ENCODE data around the gene PLXNA4. TPM values are rescaled to one million over a fixed set of nuclear protein-coding genes. Genes with fewer than 3 reads are reported as not detected.

PLXNA4 gene
- total RNA-seq, 1 donor from 2014 or later = 5.2 TPM

GRCh38 chr7:132560105-132560504, 16.2 kb downstream of the PLXNA4 start:
- H3K27ac Mint-ChIP-seq = no peak overlapping the region
- TF ChIP-seq, protein P1, sequence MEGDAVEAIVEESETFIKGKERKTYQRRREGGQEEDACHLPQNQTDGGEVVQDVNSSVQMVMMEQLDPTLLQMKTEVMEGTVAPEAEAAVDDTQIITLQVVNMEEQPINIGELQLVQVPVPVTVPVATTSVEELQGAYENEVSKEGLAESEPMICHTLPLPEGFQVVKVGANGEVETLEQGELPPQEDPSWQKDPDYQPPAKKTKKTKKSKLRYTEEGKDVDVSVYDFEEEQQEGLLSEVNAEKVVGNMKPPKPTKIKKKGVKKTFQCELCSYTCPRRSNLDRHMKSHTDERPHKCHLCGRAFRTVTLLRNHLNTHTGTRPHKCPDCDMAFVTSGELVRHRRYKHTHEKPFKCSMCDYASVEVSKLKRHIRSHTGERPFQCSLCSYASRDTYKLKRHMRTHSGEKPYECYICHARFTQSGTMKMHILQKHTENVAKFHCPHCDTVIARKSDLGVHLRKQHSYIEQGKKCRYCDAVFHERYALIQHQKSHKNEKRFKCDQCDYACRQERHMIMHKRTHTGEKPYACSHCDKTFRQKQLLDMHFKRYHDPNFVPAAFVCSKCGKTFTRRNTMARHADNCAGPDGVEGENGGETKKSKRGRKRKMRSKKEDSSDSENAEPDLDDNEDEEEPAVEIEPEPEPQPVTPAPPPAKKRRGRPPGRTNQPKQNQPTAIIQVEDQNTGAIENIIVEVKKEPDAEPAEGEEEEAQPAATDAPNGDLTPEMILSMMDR (IDR thresholded peaks at IDR 0.05; ENCODE audit: unreplicated experiment) = no peak
- H3K36me3 Mint-ChIP-seq = peaks cover 2% of the 10 kb centered on the region
- no peaks in the 10 kb centered on the region for H3K4me1 Mint-ChIP-seq
- no peak for DNase-seq (ENCODE audit: low spot score in 2 of 2, unreplicated experiment in 2 of 2)
- no peaks in the 10 kb centered on the region for H3K9me3 Mint-ChIP-seq
- H3K27me3 Mint-ChIP-seq (ENCODE audit: low read depth) = peaks cover 76% of the 10 kb centered on the region
- no peak overlapping the region for H3K4me3 Mint-ChIP-seq

DNA sequence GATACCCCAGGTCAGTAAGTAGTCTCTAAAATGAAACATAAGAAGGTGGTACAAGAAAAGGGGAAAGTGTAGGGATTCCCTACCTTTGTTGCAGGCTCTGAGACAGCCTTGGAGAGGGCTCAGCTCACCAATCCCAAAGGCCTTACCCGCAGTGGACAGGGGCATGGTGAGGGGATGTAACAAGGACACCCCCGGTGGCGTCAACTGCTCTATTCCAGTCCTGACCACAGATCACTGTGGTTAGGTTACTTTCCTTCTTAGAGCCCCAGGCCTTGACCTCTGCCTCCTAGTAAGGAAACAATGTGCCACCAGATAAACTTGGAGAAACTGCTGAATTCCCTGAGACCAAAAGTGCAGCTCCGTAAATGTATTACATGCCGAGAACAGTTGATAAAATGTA, 17.5 kb downstream of the PLXNA4 start:
- H3K27me3 Mint-ChIP-seq (ENCODE audit: low read depth) = peaks cover 76% of the 10 kb centered on the region
- H3K4me3 Mint-ChIP-seq = no peak overlapping the region
- H3K9me3 Mint-ChIP-seq = no peaks in the 10 kb centered on the region
- no peaks in the 10 kb centered on the region for H3K4me1 Mint-ChIP-seq
- H3K36me3 Mint-ChIP-seq = no peaks in the 10 kb centered on the region
- no peak for DNase-seq (ENCODE audit: low spot score in 2 of 2, unreplicated experiment in 2 of 2)
- no peak overlapping the region for H3K27ac Mint-ChIP-seq
- TF ChIP-seq, protein P1 (IDR thresholded peaks at IDR 0.05; ENCODE audit: unreplicated experiment) = no peak

DNA sequence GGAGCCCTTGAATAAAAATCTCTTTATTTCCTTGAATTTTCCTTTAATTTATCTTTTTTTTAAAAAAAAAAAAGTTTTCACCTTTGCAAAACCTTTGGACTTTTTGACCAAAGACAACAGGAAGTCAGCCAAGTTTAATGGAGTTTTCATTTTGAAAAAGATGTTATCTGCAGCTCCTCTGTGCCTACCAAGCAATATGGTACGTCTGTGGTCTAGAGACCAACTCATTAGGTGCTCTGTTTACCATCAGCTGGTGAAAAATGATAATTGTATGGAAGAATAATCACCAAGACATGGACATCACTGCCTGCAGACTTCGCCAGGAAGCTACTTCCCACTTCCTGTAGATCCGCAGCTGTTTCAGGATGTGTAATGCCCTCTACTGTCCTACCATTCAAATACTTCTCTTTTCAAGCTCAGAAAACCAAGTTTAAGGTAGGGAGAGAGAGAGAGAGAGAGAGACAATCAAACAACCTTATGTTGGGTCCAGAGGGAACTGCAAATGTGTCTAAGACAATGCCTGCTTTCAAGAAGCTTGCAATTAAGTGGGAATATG, 18.7 kb downstream of the PLXNA4 start:
- TF ChIP-seq, protein P1 (IDR thresholded peaks at IDR 0.05; ENCODE audit: unreplicated experiment) = no peak
- H3K27ac Mint-ChIP-seq = no peak overlapping the region
- H3K36me3 Mint-ChIP-seq = no peaks in the 10 kb centered on the region
- H3K4me3 Mint-ChIP-seq = no peak overlapping the region
- H3K27me3 Mint-ChIP-seq (ENCODE audit: low read depth) = peaks cover 77% of the 10 kb centered on the region
- H3K9me3 Mint-ChIP-seq = peaks cover 3% of the 10 kb centered on the region
- DNase-seq (ENCODE audit: low spot score in 2 of 2, unreplicated experiment in 2 of 2) = no peak
- no peaks in the 10 kb centered on the region for H3K4me1 Mint-ChIP-seq

DNA sequence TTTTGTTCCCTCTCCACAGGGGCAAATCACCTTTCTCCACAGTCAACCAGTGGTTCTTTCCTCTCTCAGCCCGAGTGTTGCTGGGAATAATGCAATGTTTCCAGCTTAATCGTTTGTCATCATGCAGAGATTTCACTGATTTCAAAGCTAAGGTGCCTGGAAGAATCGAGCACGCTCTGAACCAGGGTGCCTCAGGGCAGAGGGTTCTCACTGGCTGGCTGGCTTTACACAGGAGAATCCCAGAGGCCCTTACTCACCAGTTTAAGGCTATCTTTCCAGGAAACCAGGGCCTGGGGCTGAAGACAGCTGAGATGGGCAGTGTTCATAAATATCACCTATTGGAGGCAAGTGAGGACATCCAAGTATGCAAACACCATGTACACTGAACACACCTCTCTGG, 21.8 kb downstream of the PLXNA4 start:
- peaks cover 19% of the 10 kb centered on the region for H3K9me3 Mint-ChIP-seq
- peaks cover 61% of the 10 kb centered on the region for H3K27me3 Mint-ChIP-seq (ENCODE audit: low read depth)
- H3K4me3 Mint-ChIP-seq = no peak overlapping the region
- H3K27ac Mint-ChIP-seq = no peak overlapping the region
- no peaks in the 10 kb centered on the region for H3K36me3 Mint-ChIP-seq
- no peaks in the 10 kb centered on the region for H3K4me1 Mint-ChIP-seq
- TF ChIP-seq, protein P1 (IDR thresholded peaks at IDR 0.05; ENCODE audit: unreplicated experiment) = no peak
- DNase-seq (ENCODE audit: low spot score in 2 of 2, unreplicated experiment in 2 of 2) = no peak

DNA sequence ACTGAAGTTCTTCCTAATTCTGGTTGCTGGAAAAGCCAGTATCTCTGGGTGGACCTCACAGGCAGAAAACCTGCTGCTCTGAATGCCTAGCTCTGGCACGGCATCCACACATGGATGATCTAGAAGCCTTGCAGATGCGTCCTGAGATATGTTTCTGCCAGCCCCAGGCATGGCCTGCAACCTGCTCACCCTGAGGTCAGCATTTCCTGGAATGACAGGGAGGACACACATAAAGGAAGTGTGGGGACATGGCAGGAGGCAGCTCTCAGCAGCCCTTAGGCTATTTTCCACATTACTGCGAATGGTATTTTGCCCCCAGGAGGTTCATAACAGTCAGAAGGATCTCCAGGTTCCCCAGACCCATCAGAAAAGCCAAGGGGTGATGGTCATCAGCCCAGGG, 23.2 kb downstream of the PLXNA4 start:
- no peak for DNase-seq (ENCODE audit: low spot score in 2 of 2, unreplicated experiment in 2 of 2)
- Mint-ChIP-seq H3K27ac (no peak overlapping the region), H3K9me3 (peaks cover 19% of the 10 kb centered on the region), H3K27me3 (ENCODE audit: low read depth) (peaks cover 55% of the 10 kb centered on the region), H3K36me3 (no peaks in the 10 kb centered on the region), H3K4me3 (no peak overlapping the region), H3K4me1 (no peaks in the 10 kb centered on the region)
- TF ChIP-seq, protein P1 (IDR thresholded peaks at IDR 0.05; ENCODE audit: unreplicated experiment) = no peak

DNA sequence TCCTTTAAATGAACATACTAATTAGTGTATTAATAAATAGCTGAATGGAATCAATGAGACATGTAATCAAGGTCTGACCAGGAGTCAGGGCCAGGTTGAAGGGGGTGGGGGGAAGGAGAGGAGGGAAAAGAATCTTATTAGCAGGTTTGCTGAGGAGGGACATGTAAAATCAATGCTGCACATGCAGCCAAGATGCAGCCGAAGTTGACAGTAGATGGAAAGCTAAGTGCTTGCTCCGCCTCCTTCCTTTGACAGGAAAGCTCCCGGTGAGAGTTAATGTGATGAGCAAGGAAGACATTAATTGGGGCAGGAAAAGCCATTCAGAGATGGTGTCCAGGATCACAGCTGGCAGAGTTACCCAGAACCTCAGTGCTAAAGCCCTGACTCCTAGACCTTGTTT, 24.4 kb downstream of the PLXNA4 start:
- no peaks in the 10 kb centered on the region for H3K36me3 Mint-ChIP-seq
- TF ChIP-seq, protein P1 (IDR thresholded peaks at IDR 0.05; ENCODE audit: unreplicated experiment) = no peak
- DNase-seq (ENCODE audit: low spot score in 2 of 2, unreplicated experiment in 2 of 2) = no peak
- H3K27ac Mint-ChIP-seq = no peak overlapping the region
- no peaks in the 10 kb centered on the region for H3K4me1 Mint-ChIP-seq
- peaks cover 63% of the 10 kb centered on the region for H3K27me3 Mint-ChIP-seq (ENCODE audit: low read depth)
- peaks cover 19% of the 10 kb centered on the region for H3K9me3 Mint-ChIP-seq
- H3K4me3 Mint-ChIP-seq = no peak overlapping the region
